Stimulated activated CD4-positive, alpha-beta T cell treated with anti-CD3 and anti-CD28 coated beads, Interleukin-4, amount 100 ng/mL, for 4 hours (primary cell): ENCODE results near the gene RARG.
A peak's percentile ranks its signal among the peaks of the same experiment; 100 is the strongest.
"Not testable (repeated sequence)": the region's sequence is repeated elsewhere in the genome, so short reads cannot be mapped to it uniquely, and the experiment has no call there.

Experiments
- DNase-seq, 2 experiments: peaks; one replicate each; pipeline ENCODE4 v3.0.0-alpha.2; 2020

The RARG gene

GRCh38 chr12:53205747-53206419 lies 26.1 kb downstream of the RARG start:
- DNase-seq, result peak; percentile 41 to 46

GRCh38 chr12:53204351-53204750 lies 27.7 kb downstream of the RARG start:
- DNase-seq, result no peak

GRCh38 chr12:53202316-53202715 lies 29.7 kb downstream of the RARG start:
- not testable (repeated sequence) for DNase-seq

GRCh38 chr12:53201639-53202038 lies 30.4 kb downstream of the RARG start:
- DNase-seq, result no peak

- no peak for DNase-seq
Observed at GRCh38 chr12:53201177-53201541, 30.9 kb downstream of the RARG start.

- no peak for DNase-seq
Observed at GRCh38 chr12:53200458-53201176, 31.4 kb downstream of the RARG start.

- no peak for DNase-seq
Observed at GRCh38 chr12:53200107-53200457, 31.9 kb downstream of the RARG start.

- DNase-seq, result no peak
Observed at GRCh38 chr12:53199700-53200099, 32.3 kb downstream of the RARG start.

GRCh38 chr12:53198486-53199110 lies 33.4 kb downstream of the RARG start:
- no peak for DNase-seq

GRCh38 chr12:53197011-53197640 lies 34.9 kb downstream of the RARG start:
- no peak for DNase-seq

GRCh38 chr12:53196486-53196885 lies 35.5 kb downstream of the RARG start:
- DNase-seq, result no peak

GRCh38 chr12:53195516-53196420 lies 36.2 kb downstream of the RARG start:
- no peak for DNase-seq

- no peak for DNase-seq
Observed at GRCh38 chr12:53194973-53195372, 37.0 kb downstream of the RARG start.

GRCh38 chr12:53193985-53194716 lies 37.9 kb downstream of the RARG start:
- no peak for DNase-seq

GRCh38 chr12:53193040-53193439 lies 39.0 kb downstream of the RARG start:
- DNase-seq, result no peak

- no peak for DNase-seq
Observed at GRCh38 chr12:53192531-53193021, 39.4 kb downstream of the RARG start.

GRCh38 chr12:53191885-53192530 lies 40.0 kb downstream of the RARG start:
- no peak for DNase-seq

- DNase-seq, result no peak
Observed at GRCh38 chr12:53191096-53191884, 40.7 kb downstream of the RARG start.

GRCh38 chr12:53190108-53190729 lies 41.8 kb downstream of the RARG start:
- DNase-seq, result peak; percentile 45 to 46
